ENCODE results near the gene CHD8.

Gene CHD8

DNA sequence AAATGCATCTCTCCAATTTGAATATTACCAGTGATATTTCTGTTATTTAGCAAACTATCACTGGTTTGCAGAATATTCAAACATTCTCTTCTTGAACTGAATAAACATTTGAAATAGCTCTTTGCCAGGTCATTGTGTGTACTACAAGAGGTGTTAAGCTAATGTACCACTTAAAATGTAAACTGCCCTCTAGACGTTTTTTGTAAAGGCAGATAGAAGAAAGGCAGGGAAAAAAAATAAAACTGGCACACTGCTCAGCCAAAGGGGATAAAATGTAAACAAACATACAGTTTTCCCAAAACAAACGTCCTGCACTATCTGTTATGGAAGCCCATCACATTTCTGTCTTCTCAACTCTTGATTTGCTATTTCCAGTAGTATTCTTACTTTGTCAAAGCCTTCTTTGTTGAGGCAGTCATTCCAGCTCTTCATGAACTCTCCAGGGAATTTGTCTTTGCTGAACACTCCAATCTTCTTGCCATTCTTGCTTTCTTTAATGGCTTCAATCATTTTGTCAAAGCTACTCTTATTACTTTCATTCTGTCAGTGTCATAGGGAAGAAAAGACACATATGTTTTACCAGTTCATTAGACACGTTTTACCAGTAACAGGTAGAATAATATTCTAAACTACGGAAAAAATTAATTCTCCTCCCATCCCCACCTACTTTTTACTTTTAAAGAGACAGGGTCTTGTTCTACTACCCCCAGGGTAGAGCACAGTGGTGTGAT is 85.8 kb downstream of the CHD8 start:
- DNase-seq (ENCODE audit: low read depth): no peak

DNA sequence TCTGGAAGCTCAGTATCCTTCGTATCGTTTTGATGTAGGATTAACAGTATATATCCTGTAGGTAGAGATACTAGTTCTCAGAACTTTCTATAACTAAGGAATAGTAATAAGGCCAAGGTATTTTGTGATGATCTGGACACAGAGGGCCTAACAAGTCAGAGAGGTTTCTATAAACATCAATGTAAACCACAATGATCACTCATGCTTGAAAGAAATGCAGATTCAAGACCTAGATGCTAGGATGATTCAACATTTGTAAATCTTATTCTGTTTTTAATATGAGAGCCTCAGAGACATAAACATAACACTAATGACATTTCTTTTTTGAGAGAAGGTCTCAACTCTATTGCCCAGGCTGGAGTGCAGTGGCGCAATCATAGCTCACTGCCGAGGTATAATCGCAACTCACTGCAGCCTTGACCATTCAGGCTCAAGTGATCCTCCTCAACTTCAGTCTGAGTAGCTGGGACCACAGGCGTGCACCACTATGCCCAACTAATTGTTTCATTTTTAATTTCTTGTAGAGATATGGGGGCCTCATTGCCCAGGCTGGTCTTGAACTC is 88.3 kb downstream of the CHD8 start:
- no peak for DNase-seq (ENCODE audit: low read depth)

GRCh38 chr14:21356511-21356910 is 99.4 kb downstream of the CHD8 start:
- DNase-seq (ENCODE audit: low read depth): no peak

GRCh38 chr14:21352587-21352986 is 103.3 kb downstream of the CHD8 start:
- DNase-seq (ENCODE audit: low read depth): no peak

- no peak for DNase-seq (ENCODE audit: low read depth)
Observed at GRCh38 chr14:21350539-21350938, 105.4 kb downstream of the CHD8 start.

DNA sequence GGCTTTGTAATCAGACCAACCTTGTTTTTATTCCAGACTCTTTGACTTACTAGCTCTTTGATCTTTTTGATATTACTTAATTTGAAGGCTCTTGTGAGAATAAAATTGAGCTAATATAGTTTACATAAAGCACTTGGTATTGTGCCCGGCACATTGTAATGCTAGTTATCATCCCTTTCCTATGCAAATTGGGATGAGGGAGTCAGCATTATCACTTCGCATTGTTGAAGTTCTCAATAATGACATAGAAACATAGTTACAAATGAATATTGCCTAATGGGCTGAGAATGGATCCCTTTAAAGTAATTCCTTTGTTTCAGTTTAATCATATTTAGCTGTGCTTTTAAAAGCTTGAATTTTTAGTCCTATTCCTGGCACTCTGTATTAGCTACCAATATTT is 108.7 kb downstream of the CHD8 start:
- no peak for DNase-seq (ENCODE audit: low read depth)

- no peak for DNase-seq (ENCODE audit: low read depth)
Observed at GRCh38 chr14:21346532-21347135, 109.3 kb downstream of the CHD8 start.

DNA sequence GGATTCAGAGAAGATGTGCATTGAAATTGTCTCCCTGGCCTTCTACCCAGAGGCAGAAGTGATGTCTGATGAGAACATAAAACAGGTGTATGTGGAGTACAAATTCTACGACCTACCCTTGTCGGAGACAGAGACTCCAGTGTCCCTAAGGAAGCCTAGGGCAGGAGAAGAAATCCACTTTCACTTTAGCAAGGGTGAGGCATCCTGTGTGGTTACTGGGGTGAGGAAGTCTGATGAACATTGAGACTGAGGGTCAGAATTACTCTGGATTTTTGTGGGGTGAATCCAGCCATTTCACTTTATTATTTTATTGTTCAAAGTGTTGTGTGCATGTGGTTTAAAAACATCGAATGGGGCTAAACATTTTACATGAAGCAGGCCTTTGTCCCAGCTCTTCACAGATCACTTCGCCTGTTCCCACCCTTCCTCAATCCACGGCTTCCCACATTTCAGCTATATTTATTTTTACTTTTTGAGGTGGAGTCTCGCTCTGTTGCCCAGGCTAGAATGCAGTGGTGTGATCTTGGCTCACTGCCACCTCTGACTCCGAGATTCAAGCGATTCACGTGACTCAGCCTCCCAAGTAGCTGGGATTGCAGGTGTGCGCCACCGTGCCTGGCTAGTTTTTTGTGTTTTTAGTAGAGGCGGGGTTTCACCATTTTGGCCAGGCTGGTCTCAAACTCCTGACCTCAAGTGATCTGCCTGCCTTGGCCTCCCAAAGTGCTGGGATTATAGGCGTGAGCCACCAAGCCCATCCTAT is 112.7 kb downstream of the CHD8 start:
- no peak for DNase-seq (ENCODE audit: low read depth)

All from stimulated activated CD8-positive, alpha-beta memory T cell treated with anti-CD3 and anti-CD28 coated beads, Interleukin-15, amount 100 ng/mL, for 1 hour (primary cell).